KMS-11 (cell line): Measurements from ENCODE around the gene CCDC148.

ENCODE experiments used
- H2AFZ ChIP-seq: fragments of 200-600 bp; sonication (generic); 2 replicates; pipeline ENCODE4 v1.6.1; 2016; ENCODE audit warnings: antibody characterized with exemption, mixed run types, low read depth
- H3K27ac ChIP-seq: fragments of 200-600 bp; sonication (generic); 2 replicates; pipeline ENCODE4 v1.6.1; 2016; ENCODE audit warnings: mild to moderate bottlenecking, mixed run types
- H3K27me3 ChIP-seq: fragments of 200-600 bp; sonication (generic); 2 replicates; pipeline ENCODE4 v1.6.1; 2017; ENCODE audit warnings: mild to moderate bottlenecking, low read depth, mixed run types, moderate library complexity; ENCODE audit not compliant: insufficient read depth
- H3K36me3 ChIP-seq: fragments of 200-600 bp; sonication (generic); 2 replicates; pipeline ENCODE4 v1.6.1; 2017; ENCODE audit warnings: mild to moderate bottlenecking, mixed run types; ENCODE audit not compliant: insufficient read depth
- H3K4me1 ChIP-seq: fragments of 200-600 bp; sonication (generic); 2 replicates; pipeline ENCODE4 v1.6.1; 2016; ENCODE audit warnings: mild to moderate bottlenecking, low read depth, mixed run types; ENCODE audit not compliant: poor library complexity, severe bottlenecking
- H3K4me2 ChIP-seq: fragments of 200-600 bp; sonication (generic); 2 replicates; pipeline ENCODE4 v1.7.0; 2016; ENCODE audit warnings: mild to moderate bottlenecking, mixed run types
- H3K4me3 ChIP-seq: fragments of 200-600 bp; sonication (generic); IDR thresholded peaks from 2 replicates; pipeline ENCODE4 v1.6.1; 2017; ENCODE audit warnings: low read depth, low read length, mixed read lengths; ENCODE audit not compliant: insufficient read depth
- H3K79me2 ChIP-seq: fragments of 200-600 bp; sonication (generic); 2 replicates; pipeline ENCODE4 v1.6.1; 2016; ENCODE audit warnings: low read depth, mixed run types; ENCODE audit not compliant: insufficient read depth
- H3K9ac ChIP-seq: fragments of 200-600 bp; sonication (generic); 2 replicates; pipeline ENCODE4 v1.6.1; 2016; ENCODE audit warnings: mild to moderate bottlenecking, mixed run types
- H4K20me1 ChIP-seq: fragments of 200-600 bp; sonication (generic); 2 replicates; pipeline ENCODE4 v1.6.1; 2016; ENCODE audit warnings: mild to moderate bottlenecking, mixed run types; ENCODE audit not compliant: insufficient read depth
- CTCF ChIP-seq: fragments of 200-600 bp; sonication (generic); conservative IDR thresholded peaks from 2 replicates; pipeline ENCODE4 v1.6.1; 2017; ENCODE audit warnings: low read depth, mild to moderate bottlenecking, antibody characterized with exemption, low read length, moderate library complexity, mixed read lengths

Gene CCDC148

GRCh38 chr2:158482594-158482993, 26.0 kb upstream of the CCDC148 start:
- no peak for TF ChIP-seq CTCF
- H3K9ac ChIP-seq, result no peak overlapping the region
- H3K4me3 ChIP-seq, result no peak overlapping the region
- H3K79me2 ChIP-seq, result peaks cover 59% of the 10 kb centered on the region; the same call in 1 of the 2 replicates
- no peaks in the 10 kb centered on the region for H3K36me3 ChIP-seq
- H3K27ac ChIP-seq, result no peak overlapping the region
- no peaks in the 10 kb centered on the region for H3K27me3 ChIP-seq
- no peak overlapping the region for H3K4me2 ChIP-seq
- H4K20me1 ChIP-seq, result no peaks in the 10 kb centered on the region
- H3K4me1 ChIP-seq, result peaks cover 34% of the 10 kb centered on the region
- no peak overlapping the region for H2AFZ ChIP-seq

GRCh38 chr2:158481116-158481515, 24.6 kb upstream of the CCDC148 start:
- peaks cover 46% of the 10 kb centered on the region; the same call in 1 of the 2 replicates for H3K79me2 ChIP-seq
- peaks cover 20% of the 10 kb centered on the region for H3K4me1 ChIP-seq
- no peak overlapping the region for H3K9ac ChIP-seq
- no peak overlapping the region for H2AFZ ChIP-seq
- H4K20me1 ChIP-seq, result no peaks in the 10 kb centered on the region
- no peaks in the 10 kb centered on the region for H3K36me3 ChIP-seq
- no peak overlapping the region for H3K4me2 ChIP-seq
- H3K27me3 ChIP-seq, result no peaks in the 10 kb centered on the region
- H3K4me3 ChIP-seq, result no peak overlapping the region
- H3K27ac ChIP-seq, result no peak overlapping the region
- no peak for TF ChIP-seq CTCF

GRCh38 chr2:158478816-158479215, 22.3 kb upstream of the CCDC148 start:
- Histone ChIP-seq H3K4me3 (no peak overlapping the region), H3K4me1 (peaks cover 4% of the 10 kb centered on the region), H3K36me3 (no peaks in the 10 kb centered on the region), H3K27me3 (no peaks in the 10 kb centered on the region), H4K20me1 (no peaks in the 10 kb centered on the region), H3K79me2 (peaks cover 28% of the 10 kb centered on the region; the same call in 1 of the 2 replicates), H3K27ac (no peak overlapping the region), H2AFZ (no peak overlapping the region), H3K4me2 (no peak overlapping the region), H3K9ac (no peak overlapping the region)
- no peak for TF ChIP-seq CTCF

- Histone ChIP-seq H3K4me1 (peaks cover 4% of the 10 kb centered on the region), H3K27ac (no peak overlapping the region), H2AFZ (no peak overlapping the region), H3K79me2 (peaks cover 22% of the 10 kb centered on the region; the same call in 1 of the 2 replicates), H3K36me3 (no peaks in the 10 kb centered on the region), H3K9ac (no peak overlapping the region), H3K4me2 (no peak overlapping the region), H4K20me1 (no peaks in the 10 kb centered on the region), H3K4me3 (no peak overlapping the region), H3K27me3 (no peaks in the 10 kb centered on the region)
- TF ChIP-seq CTCF, result no peak
Measured at GRCh38 chr2:158478237-158478636, 21.7 kb upstream of the CCDC148 start.
